ENCODE measurements around the gene DUSP1.
A peak's percentile ranks its signal among the peaks of the same experiment; 100 is the strongest.

DUSP1 gene

DNA sequence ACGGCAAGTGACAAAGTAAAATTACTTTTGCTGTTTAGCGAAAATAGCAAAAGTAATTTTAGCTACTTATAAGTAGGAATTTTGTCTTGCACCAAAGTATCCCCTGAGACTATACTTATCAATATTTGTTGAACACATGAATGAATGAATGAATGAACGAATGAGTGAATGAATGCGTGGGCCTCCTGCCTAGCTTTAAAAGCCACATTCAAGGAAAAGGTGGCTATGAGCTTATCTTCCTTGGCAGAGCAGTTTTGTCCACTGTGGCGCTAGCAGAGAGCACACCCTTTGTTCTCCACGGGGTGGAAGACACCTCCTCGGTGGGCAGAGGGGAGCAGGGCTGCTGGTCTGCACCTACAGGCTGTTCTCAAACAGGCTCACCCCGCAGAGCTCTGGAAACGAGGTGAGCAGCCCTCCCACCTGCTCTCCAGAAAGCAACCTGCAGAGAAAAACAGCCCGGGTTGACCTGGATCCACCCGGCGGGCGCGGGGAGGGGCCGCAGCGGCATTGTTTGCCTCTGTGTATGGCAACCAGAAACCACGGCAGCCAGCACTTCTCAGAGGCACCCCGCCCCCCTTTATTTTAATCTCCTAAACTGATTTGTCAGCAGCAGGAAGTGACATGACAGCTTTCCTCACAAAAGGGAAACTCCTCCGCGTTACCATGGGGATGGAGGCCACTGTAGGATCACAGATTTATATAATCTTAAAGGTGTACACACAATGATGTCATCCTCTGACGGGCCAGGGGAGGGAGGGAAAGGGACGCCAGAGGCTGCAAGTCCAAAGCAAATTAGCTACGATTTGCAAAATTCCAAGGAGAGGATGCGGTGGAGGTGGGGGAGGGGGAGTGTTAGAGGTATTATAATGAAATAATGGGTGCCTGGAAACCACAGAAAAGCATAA, 5.9 kb downstream of the DUSP1 start:
- peak; percentile 90 for DNase-seq (ENCODE audit: low read depth in 2 of 2)

DNA sequence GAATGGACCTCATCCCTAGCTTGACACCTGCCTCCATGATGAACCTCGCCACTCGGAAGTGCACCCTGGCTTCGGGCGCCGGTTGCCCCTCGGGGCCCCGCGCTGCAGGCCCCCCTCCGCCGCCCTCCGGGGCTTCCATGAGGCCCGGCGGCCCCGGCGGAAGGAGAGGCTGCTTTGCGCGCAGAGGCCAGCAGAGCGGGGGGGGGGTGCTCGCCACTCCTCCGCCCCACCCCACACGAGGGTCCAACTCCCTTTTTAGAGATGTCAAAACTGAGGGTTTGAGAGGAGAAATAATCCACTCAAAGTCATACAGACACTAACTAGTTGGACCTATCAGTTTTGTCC, 7.9 kb downstream of the DUSP1 start:
- no peak for DNase-seq (ENCODE audit: low read depth in 2 of 2)

DNA sequence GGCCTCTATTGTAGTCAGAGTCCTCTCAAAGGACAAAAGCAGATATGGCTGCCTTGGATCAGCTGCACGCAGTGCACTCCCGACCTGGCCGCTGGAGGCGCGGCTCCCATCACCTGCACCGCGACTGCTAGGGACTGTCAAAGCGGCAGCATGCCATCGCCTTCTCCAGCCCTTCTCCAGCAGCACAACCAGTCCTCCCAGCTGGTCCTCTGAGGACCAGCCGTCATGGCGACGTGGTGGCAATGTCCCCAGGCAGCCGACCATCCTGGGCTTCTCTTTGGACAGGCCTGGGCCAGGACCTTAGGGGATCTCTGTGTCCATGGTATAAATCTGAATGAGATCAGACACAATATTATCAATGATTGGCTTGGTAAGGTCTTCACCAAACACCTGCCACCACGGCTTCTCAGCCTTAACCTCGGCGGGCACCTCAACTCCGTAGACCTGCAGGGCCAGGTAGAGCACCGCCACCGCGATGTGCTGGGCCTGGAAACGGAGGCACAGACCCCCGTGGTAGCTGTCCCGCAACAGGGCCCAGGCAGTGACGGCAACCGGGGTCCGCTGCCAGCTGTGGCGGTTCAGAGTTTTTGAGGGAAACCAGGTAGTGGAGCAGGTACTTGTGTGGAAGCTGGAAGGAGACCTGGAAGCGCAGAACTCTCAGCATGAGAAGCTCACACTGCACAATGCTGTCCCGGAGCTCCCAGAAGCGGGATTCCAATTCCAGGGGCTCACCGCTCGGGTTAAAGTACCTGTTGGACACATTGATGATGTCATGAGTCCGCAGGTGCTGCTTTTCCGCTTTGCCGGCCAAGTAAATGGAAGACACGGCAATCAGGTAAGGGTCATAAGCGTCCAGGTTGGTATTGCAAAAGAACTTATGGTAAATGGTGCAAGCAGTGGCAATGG, 8.5 kb downstream of the DUSP1 start:
- DNase-seq (ENCODE audit: low read depth in 2 of 2) = no peak

DNA sequence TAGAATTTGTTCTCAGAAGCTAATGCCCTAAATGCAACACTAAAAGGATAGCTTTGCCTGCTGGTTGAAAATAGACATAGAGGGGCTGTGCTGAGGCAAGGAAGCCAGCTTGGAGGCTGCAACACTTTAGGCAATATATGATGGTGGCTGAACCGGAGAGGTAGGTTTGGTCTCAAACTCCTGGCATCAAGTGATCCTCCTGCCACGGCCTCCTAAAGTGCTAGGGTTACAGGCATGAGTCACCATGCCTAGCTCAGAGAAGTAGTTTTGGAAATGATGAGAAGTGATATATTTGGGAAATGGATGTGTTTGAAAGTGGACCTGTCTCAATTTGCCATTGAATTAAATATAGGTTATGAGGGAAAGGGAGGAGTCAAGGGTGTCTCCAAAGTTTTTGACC, 10.0 kb downstream of the DUSP1 start:
- no peak for DNase-seq (ENCODE audit: low read depth in 2 of 2)

DNA sequence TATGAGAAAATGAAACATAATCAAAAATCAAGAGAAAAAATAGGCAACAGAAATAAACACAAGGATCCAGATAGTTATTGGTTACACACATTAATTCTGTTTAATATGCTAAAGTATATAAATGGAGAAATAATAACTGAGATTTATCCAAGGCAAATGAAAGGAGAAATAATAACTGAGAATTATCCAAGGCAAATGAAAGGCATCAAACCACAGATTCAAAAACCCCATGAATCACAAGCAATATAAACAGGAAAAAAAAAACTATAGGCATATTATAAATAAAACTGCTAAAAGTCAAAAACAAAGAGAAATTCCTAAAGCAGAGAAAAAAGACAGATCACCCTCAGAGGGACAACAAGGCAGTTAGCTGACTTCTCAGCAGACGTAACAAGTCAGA, 10.9 kb downstream of the DUSP1 start:
- DNase-seq (ENCODE audit: low read depth in 2 of 2) = no peak

DNA sequence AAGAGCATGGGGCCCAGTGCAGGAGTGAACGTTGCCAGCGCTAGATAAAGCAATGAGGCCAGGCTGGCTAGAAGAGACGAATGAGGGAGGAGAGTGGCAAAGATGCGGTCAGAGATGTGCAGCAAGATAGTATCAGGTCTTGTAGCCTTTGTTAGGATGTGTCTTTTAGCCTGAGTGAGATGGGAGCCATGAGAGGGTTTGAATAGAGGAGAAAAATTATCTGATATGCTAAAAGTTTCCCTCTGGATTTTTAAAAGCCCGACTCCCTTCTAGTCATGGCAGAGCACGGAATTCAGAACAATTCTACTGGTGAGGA, 12.2 kb downstream of the DUSP1 start:
- no peak for DNase-seq (ENCODE audit: low read depth in 2 of 2)

DNA sequence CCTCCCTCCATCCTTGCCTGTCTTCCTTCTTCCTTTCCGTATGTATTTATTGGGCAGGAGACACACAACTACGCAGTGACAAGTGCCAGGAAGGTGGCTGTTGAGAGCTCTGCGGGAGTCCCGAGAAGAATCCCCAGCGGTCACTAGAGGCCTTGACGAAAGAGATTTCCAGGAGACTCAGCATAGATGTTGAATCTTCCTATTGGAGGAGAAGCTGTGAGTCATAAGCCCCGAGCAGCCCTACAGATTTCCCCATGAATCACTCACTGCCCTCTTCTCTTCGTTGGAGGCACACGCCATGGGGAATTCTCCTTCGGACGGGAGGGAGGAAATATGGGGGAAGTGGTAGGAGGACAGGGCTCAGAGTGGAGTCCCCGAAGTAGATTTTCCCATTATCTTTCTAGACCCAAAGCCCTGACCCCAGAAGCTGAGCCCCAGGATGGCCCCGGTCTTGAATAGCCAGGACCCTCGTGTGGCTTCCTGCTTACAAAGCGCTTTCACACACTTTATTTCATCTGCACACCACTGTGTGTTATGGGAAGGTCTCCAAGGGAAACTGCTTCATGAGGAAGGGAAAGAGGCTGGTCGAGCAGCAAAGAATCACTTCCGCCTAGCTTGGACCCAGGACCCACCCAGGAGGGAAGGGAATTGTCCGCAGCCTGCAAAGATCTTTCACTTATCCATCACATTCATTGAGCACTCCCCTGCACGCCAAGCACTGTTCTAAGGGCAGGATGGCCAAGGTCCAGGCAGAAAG, 12.7 kb downstream of the DUSP1 start:
- no peak for DNase-seq (ENCODE audit: low read depth in 2 of 2)

DNA sequence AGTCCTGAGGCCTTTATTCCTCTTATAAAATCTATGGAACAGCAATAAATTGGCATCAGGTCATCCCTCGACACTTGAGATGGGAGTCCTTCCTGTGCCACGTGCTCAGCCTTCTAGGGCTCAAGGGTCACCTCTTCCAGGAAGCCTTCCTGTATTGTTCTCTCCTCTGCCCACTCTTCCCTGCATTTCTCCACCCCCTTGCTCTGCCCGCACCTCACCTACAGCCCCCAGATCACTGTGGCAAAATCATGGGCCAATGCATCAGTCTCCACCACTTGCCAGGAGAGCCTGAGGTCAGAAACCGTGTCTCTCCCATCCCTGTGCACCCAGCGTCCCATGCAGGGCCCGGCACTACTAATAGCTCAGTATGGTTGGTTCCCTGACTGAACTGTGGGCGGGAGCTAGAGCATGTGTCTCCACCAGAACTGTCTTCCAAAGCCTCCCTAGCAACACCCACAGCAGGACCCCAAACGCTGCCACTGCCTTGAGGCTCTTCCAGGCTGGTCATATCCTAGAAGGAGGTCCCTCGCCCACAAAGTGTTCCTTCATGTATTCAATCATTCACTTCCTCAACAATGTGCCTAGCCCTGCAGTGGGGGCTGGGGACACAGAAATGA, 13.5 kb downstream of the DUSP1 start:
- no peak for DNase-seq (ENCODE audit: low read depth in 2 of 2)

DNA sequence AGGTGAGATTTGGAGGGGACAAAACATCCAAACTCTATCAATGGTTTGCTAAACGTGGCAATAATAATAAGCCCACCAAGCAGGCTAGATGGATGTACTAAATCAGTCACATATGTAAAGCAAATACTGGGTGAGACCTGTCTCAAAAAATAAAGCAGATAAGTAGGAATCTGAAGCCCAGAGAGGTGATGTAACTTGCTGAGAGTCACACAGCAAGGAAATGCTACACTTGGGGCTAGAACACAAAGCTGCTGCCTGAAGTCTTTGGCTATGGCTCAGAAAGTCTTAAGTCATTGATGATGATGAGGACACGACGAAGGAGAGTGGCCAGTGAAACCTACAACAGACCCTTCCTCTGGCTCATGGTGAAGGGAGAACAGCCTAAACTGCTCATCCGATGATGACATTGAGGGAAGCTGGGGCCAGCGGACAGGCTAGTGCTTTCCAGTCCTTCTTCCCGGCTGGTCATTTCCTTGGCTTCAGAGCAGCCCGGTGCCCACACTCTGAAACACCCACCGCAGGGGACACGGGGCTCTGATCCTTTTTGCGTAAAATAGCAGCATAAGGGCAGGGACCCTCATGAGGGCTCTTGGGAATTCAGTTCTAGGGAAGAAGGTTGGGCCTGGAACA, 14.1 kb downstream of the DUSP1 start:
- DNase-seq (ENCODE audit: low read depth in 2 of 2) = no peak

DNA sequence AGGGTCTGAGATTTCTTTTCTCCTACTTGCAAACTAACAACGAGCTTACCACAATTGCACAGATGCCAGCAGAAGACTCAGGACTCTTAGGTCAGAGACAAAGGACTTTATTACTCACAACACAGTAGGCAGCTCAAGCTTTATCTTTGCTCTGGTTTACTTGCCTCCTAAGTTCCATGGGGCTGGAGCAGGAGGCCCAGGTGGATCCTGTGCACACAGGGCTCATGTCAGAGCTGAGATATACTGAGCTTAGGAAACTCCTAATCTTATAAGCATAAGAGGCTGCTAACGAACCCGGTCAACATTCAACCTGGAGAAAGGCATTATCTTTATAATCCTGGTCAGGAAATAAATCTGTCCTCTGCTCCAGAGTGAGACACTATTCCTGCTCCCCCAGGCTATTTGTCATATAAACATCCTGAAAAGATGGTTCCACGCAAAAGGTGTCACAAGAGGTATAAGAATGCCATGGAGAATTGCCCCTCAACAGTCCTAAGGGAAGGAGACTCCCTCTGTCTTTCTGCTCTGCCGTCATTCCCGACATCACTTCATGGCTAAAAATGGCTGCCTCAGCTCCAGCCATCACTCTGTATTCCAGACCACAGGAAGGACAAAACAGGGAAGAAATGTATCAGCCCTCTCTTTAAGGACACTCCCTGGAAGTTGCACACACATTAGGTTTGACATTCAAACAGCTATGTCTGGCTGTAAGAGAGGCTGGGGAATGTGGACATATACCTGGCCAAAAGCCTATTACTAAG, 16.2 kb downstream of the DUSP1 start:
- DNase-seq (ENCODE audit: low read depth in 2 of 2) = no peak

DNA sequence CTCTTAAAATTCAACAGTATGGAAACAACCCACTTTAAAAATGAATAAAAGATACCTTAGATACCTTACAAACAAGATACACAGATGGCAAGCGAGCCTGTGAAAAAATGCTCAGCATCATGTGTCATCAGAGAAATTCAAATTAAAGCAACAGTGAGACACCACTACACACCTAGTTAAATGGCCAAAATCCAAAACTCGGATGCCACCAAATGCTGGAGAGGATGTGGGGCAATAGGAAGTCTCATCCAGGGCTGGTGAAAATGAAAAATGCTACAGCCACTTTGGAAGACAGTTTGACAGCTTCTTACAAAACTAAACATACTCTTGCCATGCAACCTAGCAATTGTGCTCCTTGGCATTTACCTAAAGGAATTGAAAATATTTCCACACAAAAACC, 17.9 kb downstream of the DUSP1 start:
- DNase-seq (ENCODE audit: low read depth in 2 of 2) = no peak

DNA sequence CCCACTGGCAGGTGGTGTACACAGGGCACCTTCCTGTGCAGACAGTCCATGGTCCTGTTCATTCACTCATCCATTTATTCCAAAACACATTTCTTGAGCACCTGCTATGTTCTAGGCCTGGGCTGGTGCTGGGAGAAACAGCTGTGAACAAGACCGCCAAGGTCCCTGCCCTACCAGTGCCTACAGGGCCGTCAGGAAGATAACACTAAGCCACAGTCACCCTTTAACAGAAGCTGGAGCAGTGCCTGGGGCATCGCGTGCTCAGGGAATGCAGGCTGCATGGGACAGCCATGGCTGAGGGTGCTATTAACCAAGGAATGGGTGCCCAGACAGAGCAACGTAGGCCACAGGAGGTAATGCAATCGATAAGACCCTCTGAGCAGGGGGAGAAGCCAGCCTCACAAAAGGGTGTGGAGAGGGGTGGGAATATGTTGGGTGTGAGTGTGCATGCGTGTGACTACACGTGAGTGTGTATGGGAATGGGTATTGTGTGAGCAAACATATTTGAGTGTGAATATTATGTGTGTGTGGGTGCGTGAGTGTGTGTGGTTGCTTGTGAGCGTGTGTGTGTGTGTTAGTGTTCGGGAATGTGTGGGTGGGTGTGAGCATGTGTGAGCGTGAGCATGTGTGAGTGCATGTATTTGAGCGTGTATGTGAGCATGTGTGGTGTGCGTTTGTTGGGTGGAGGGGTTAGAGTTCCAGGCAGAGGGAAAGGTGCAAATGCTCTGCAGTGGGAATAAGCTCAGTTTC, 19.1 kb downstream of the DUSP1 start:
- DNase-seq (ENCODE audit: low read depth in 2 of 2) = no peak

DNA sequence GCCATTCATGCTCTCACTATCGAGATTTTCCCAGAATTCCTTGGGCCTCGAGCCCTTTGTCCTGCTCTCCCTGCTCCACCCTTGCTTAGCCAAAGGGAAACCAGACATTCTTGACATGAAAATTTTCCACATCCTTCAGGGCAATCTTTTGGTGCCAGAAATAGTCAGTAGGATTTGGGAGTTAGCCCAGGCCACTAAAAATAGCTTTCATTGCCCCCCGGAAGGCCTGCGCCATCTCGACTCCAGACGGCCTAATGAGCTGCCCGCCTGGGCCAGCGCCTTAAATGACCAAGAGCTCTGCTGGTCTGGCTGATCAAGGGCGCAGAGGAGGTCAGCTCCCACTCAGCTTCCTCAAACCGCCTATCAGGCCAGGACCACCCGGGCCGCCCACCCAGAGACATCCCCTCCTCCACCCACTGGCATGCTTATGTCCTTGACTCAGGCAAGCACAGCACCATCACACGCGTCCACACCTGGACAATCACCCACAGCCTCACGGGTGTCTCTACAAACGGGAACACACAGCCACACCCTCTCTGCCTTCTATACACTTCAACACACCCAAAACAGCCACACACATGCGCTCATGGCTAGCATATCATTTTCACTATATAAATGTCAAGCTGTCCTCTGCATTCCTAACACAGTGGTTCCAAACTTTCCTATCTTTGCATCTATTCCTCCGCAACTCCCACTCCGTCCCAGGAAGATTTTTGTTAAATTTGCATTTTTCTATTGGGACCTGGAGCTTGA, 20.9 kb downstream of the DUSP1 start:
- DNase-seq (ENCODE audit: low read depth in 2 of 2) = no peak

DNA sequence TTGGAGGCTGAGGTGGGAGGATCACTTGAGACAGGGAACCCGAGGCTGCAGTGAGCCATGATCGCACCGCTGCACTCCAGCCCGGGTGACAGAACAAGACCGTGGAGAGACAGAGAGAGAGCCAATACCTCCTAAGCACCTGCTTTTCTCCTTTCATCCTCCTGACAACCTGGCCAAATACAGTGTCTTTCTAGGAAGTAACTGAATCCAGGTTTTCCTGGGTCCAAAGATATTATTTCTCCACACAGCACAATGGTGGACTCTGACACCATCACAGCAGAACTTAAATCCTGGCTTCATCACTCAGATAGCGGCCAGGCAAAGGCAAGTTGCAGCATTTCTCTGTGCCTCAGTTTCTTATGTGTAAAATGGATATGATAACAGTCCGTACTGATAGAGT, 21.9 kb downstream of the DUSP1 start:
- no peak for DNase-seq (ENCODE audit: low read depth in 2 of 2)

DNA sequence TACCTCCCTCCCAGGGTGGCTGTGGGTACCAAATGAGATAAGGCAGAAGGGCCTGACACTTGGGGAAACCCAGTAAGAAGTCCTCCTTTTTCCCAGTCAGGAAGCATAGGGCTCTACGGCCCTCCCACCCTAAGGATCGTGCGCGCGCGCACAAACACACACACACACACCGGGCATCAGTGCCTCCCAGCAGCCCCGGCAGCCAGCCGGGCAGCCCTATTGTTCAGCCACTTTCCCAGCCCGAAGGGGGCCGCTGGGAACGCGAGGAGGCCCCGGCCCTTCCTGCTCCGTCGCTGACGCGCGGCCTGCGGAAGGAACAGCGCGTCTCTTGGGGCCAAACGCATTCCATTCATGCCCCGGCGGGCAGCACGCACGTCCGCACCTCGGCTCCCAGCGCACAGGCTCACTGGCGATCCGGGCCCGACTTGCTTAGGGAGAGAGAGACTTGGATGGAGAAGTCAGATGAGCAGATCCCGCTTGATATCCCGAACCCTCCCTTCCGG, 22.6 kb downstream of the DUSP1 start:
- no peak for DNase-seq (ENCODE audit: low read depth in 2 of 2)

DNA sequence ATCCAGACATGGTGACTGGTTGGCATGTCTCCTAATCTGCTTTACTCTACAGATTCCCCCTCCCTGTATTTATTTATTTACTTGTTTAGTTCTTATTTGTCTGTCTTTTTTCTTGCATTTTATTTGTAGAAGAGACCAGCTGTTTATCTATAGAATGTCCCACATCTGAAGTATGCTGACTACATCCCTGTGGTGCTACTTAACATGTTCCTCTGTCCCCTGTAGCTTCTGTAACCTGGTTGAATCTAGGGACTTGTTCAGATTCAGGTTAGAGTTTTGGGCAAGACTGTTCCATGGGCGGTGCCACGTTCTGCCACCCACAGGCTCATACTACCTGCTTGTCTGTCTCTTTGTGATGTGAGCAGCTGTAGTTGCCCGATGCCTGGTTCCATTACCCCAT, 23.5 kb downstream of the DUSP1 start:
- no peak for DNase-seq (ENCODE audit: low read depth in 2 of 2)

DNA sequence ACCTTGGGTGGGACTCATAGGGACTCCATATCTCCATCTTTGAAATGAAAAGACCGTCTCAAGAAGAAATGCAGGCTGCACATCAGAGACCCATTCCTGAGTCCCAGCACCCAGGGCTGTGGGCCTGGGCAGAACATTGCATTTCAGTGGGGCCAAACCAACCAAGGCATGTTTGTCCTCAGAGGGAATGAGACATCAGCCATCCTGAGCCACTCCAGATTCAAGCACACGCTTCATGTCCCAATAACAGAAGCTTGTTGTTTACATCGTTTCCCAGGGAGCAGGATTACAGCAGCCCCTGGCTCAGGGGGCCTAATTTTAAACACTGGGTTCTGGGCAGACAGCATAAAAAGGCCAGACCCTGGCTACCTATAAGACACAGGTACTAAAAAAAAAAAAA, 24.3 kb downstream of the DUSP1 start:
- DNase-seq (ENCODE audit: low read depth in 2 of 2) = no peak

DNA sequence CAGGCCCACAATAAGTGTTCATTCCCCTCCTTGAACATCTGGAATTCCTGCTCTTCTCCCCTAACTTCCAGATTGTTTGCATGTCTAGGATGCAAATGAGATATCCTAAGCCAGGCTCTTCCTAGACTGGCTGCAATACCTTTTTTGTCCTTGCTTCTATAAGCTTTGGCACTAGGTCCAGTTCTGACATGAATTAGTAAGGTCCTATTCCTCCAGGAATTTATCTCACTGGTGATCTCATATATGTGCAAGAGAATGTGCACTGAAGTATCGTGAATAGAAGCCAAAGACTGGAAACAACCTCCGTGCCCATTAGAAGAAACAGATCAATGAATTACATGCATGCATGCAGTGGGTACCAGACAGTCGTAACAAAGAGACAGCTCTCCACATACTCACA, 25.2 kb downstream of the DUSP1 start:
- no peak for DNase-seq (ENCODE audit: low read depth in 2 of 2)

DNA sequence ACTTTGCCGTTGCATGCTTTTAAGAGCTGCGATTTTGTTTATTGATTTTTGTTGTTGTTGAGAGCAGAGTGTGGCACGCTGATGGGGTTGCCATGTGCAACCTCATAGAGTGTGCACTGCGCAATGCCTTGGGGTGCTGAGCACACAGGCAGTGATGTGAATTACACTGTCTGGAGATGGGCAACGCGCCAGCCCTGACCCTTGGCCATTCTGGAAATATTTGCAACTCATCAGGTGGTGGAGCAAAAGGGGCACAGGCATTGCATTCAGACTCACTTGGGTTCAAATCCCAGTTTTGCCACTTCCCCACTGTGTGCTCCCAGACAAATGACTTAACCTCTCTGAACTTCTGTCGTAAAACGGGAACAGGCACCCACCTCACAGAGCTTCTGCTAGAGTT, 25.6 kb downstream of the DUSP1 start:
- no peak for DNase-seq (ENCODE audit: low read depth in 2 of 2)

Measured in stimulated activated CD4-positive, alpha-beta T cell treated with anti-CD3 and anti-CD28 coated beads, Interleukin-15, amount 100 ng/mL, for 48 hours (primary cell).